PFSK-1 (cell line): ENCODE results near the gene KLF17.

ENCODE experiments used
- POLR2AphosphoS5 ChIP-seq: IDR thresholded peaks from 2 replicates; pipeline ENCODE4 v1.6.1; 2012; ENCODE audit warnings: low read depth, mild to moderate bottlenecking, control low read depth, low read length, moderate library complexity
- REST ChIP-seq, 2 experiments: IDR thresholded peaks; 2 replicates each; pipeline versions ENCODE4 v1.6.1 to v1.8.0; 2011 to 2012; ENCODE audit warnings: low read depth in 2 of 2, low read length in 2 of 2, control low read depth in 1 of 2, inconsistent platforms in 1 of 2, mild to moderate bottlenecking in 1 of 2, moderate library complexity in 1 of 2; ENCODE audit not compliant: insufficient read depth in 1 of 2
- SIN3A ChIP-seq: IDR thresholded peaks from 2 replicates; pipeline ENCODE4 v1.6.1; 2012; ENCODE audit warnings: mild to moderate bottlenecking, low read length, moderate library complexity, borderline replicate concordance; ENCODE audit not compliant: insufficient read depth
- TAF1 ChIP-seq: IDR thresholded peaks from 2 replicates; pipeline ENCODE4 v1.6.1; 2012; ENCODE audit warnings: low read length, control low read depth, borderline replicate concordance; ENCODE audit not compliant: insufficient read depth

- TF ChIP-seq POLR2AphosphoS5 (no peak), SIN3A (no peak), REST (IDR thresholded peaks at IDR 0.05; ENCODE audit: insufficient read depth in 1 of 2, low read depth in 2 of 2, low read length in 2 of 2) (no peak), TAF1 (no peak)
Measured at GRCh38 chr1:44086692-44087474, 31.7 kb upstream of the KLF17 start.
